WTC11 (cell line): ENCODE data around the gene POU5F1. TPM values are rescaled to one million over a fixed set of nuclear protein-coding genes. Genes with fewer than 3 reads are reported as not detected.

Experiments
- ATAC-seq: fragments of 200-7000 bp; cut with Tn5 transposase; 2 replicates; pipeline ENCODE4 v1.10.0; 2021; ENCODE audit warnings: mild to moderate bottlenecking, moderate library complexity
- CTCF ChIA-PET: fragments of 300-600 bp; sonication (Branson Sonifier 250); formaldehyde crosslinking; loops from one replicate; lab custom pipeline; 2021; ENCODE audit warnings: antibody characterized with exemption; lab: Charles Lee
- POLR2A ChIA-PET: fragments of 350-600 bp; sonication (Branson Sonifier 250); formaldehyde crosslinking; loops from one replicate; lab custom pipeline; 2021; ENCODE audit warnings: antibody characterized with exemption; lab: Charles Lee
- DNase-seq: peaks from one replicate; pipeline ENCODE4 v3.0.0; 2021; ENCODE audit warnings: low spot score
- H3K27ac Mint-ChIP-seq: 2 replicates; pipeline ENCODE4 v1.8.0; 2021; ENCODE audit warnings: mixed read lengths
- H3K27me3 Mint-ChIP-seq: 2 replicates; pipeline ENCODE4 v1.8.0; 2021; ENCODE audit warnings: low read depth, mild to moderate bottlenecking, moderate library complexity, mixed read lengths
- H3K36me3 Mint-ChIP-seq: 2 replicates; pipeline ENCODE4 v1.8.0; 2021; ENCODE audit warnings: mixed read lengths
- H3K4me1 Mint-ChIP-seq: 2 replicates; pipeline ENCODE4 v1.8.0; 2022; ENCODE audit warnings: mixed read lengths
- H3K4me3 Mint-ChIP-seq: 2 replicates; pipeline ENCODE4 v1.8.0; 2021; ENCODE audit warnings: mild to moderate bottlenecking, moderate library complexity, mixed read lengths
- H3K9me3 Mint-ChIP-seq: 2 replicates; pipeline ENCODE4 v1.8.0; 2021; ENCODE audit warnings: mixed read lengths
- AFF4 ChIP-seq: sonication (generic); formaldehyde crosslinking; IDR thresholded peaks from 2 replicates; pipeline ENCODE4 v1.8.1; 2023; ENCODE audit warnings: mild to moderate bottlenecking, missing genetic modification reagents, borderline replicate concordance
- ARID4B ChIP-seq: sonication (generic); formaldehyde crosslinking; IDR thresholded peaks from 2 replicates; pipeline ENCODE4 v1.8.0; 2023; ENCODE audit warnings: missing genetic modification reagents, mild to moderate bottlenecking, borderline replicate concordance
- ATF2 ChIP-seq: sonication (generic); formaldehyde crosslinking; IDR thresholded peaks from 2 replicates; pipeline ENCODE4 v1.8.1; 2022; ENCODE audit warnings: low read depth, missing genetic modification reagents, borderline replicate concordance
- ATF6 ChIP-seq: sonication (generic); formaldehyde crosslinking; IDR thresholded peaks from 2 replicates; pipeline ENCODE4 v1.8.1; 2023; ENCODE audit warnings: mild to moderate bottlenecking, missing genetic modification reagents
- CBFB ChIP-seq: sonication (generic); formaldehyde crosslinking; IDR thresholded peaks from 2 replicates; pipeline ENCODE4 v1.8.1; 2022; ENCODE audit warnings: mild to moderate bottlenecking, low read depth, missing genetic modification reagents
- CDX4 ChIP-seq: fragments of 250-450 bp; sonication (Bioruptor Pico); IDR thresholded peaks from 2 replicates; pipeline ENCODE4 v1.9.0; 2021; ENCODE audit warnings: moderate library complexity, mild to moderate bottlenecking, inconsistent platforms, borderline replicate concordance
- CREB1 ChIP-seq: sonication (generic); formaldehyde crosslinking; IDR thresholded peaks from 2 replicates; pipeline ENCODE4 v1.8.0; 2023; ENCODE audit warnings: mild to moderate bottlenecking, missing genetic modification reagents
- ELF4 ChIP-seq: sonication (generic); formaldehyde crosslinking; IDR thresholded peaks from 2 replicates; pipeline ENCODE4 v1.8.1; 2022; ENCODE audit warnings: low read depth, mild to moderate bottlenecking, moderate library complexity, missing genetic modification reagents
- ESRRA ChIP-seq: sonication (generic); formaldehyde crosslinking; IDR thresholded peaks from 2 replicates; pipeline ENCODE4 v1.8.1; 2022; ENCODE audit warnings: mild to moderate bottlenecking, missing genetic modification reagents, borderline replicate concordance
- FOXP1 ChIP-seq: sonication (generic); formaldehyde crosslinking; IDR thresholded peaks from 2 replicates; pipeline ENCODE4 v1.8.0; 2022; ENCODE audit warnings: missing genetic modification reagents, mild to moderate bottlenecking, moderate library complexity, borderline replicate concordance
- GABPB1 ChIP-seq: sonication (generic); formaldehyde crosslinking; IDR thresholded peaks from 2 replicates; pipeline ENCODE4 v1.8.1; 2023; ENCODE audit warnings: mild to moderate bottlenecking, missing genetic modification reagents
- HMGA2 ChIP-seq: fragments of 250-450 bp; sonication (Bioruptor Pico); IDR thresholded peaks from 2 replicates; pipeline ENCODE4 v1.4.0; 2021; ENCODE audit warnings: mild to moderate bottlenecking, moderate library complexity
- JUN ChIP-seq: sonication (generic); formaldehyde crosslinking; IDR thresholded peaks from 2 replicates; pipeline ENCODE4 v1.8.0; 2023; ENCODE audit warnings: mild to moderate bottlenecking, missing genetic modification reagents
- NR2C2 ChIP-seq: sonication (generic); formaldehyde crosslinking; IDR thresholded peaks from 2 replicates; pipeline ENCODE4 v1.8.0; 2022; ENCODE audit warnings: mild to moderate bottlenecking, missing genetic modification reagents
- SMAD3 ChIP-seq: sonication (generic); formaldehyde crosslinking; IDR thresholded peaks from 2 replicates; pipeline ENCODE4 v1.8.0; 2022; ENCODE audit warnings: missing genetic modification reagents, mild to moderate bottlenecking, borderline replicate concordance
- SMAD4 ChIP-seq: sonication (generic); formaldehyde crosslinking; IDR thresholded peaks from 2 replicates; pipeline ENCODE4 v1.8.0; 2022; ENCODE audit warnings: mild to moderate bottlenecking, missing genetic modification reagents
- SP1 ChIP-seq: sonication (generic); formaldehyde crosslinking; conservative IDR thresholded peaks from 2 replicates; pipeline ENCODE4 v1.8.1; 2022; ENCODE audit warnings: missing genetic modification reagents
- TCF7 ChIP-seq: sonication (generic); formaldehyde crosslinking; IDR thresholded peaks from 2 replicates; pipeline ENCODE4 v1.8.0; 2022; ENCODE audit warnings: mild to moderate bottlenecking, low read depth, missing genetic modification reagents, moderate library complexity
- ZNF396 ChIP-seq: fragments of 250-450 bp; sonication (Bioruptor Pico); IDR thresholded peaks from 2 replicates; pipeline ENCODE4 v1.8.0; 2021; ENCODE audit warnings: mild to moderate bottlenecking, moderate library complexity, borderline replicate concordance
- ZNF512 ChIP-seq: sonication (generic); formaldehyde crosslinking; IDR thresholded peaks from 2 replicates; pipeline ENCODE4 v1.8.1; 2022; ENCODE audit warnings: missing genetic modification reagents, borderline replicate concordance
- total RNA-seq: library from RNA; stranded (reverse); gene quantifications from 3 replicates; pipeline ENCODE4 v1.2.3, GENCODE V29; 2021

The POU5F1 gene
- total RNA-seq, 1 experiment from 2014 or later = 2,735 TPM

- no peak for TF ChIP-seq SP1 (CRISPR knock-in tag)
- TF ChIP-seq GABPB1 = no peak
- no peak for TF ChIP-seq NR2C2 (CRISPR knock-in tag)
- no peak for TF ChIP-seq TCF7
- TF ChIP-seq FOXP1 (CRISPR knock-in tag) = peak; percentile 33; the same call in 1 of the 2 replicates
- TF ChIP-seq AFF4 (CRISPR knock-in tag) = 0 out of 2 replicates have a peak, but pooled peaks have one; percentile 11
- TF ChIP-seq ARID4B (CRISPR knock-in tag) = no peak
- TF ChIP-seq SMAD4 (CRISPR knock-in tag) = no peak
- 0 out of 2 replicates have a peak, but pooled peaks have one; percentile 1 for TF ChIP-seq CREB1 (CRISPR knock-in tag)
- TF ChIP-seq ZNF512 (CRISPR knock-in tag) = no peak
- no peak for TF ChIP-seq CDX4 (CRISPR knock-in tag)
- TF ChIP-seq SMAD3 (CRISPR knock-in tag) = no peak
- no peak for TF ChIP-seq ATF6 (CRISPR knock-in tag)
Observed at GRCh38 chr6:31173406-31173805, 2.9 kb upstream of the POU5F1 start (continued).

- no peaks in the 10 kb centered on the region for H3K27me3 Mint-ChIP-seq
- CTCF ChIA-PET = interaction anchor here (0.6 to 4.8 kb wide), 11 partner anchors 11 to 422 kb away, joined by 3 to 60 read pairs (median 9); partner anchors contain the start of genes CCHCR1, PSORS1C1, PSORS1C2 and TCF19
- DNase-seq = peak; percentile 91
- peaks cover 28% of the 10 kb centered on the region for H3K36me3 Mint-ChIP-seq
- no peaks in the 10 kb centered on the region for H3K9me3 Mint-ChIP-seq
- H3K4me3 Mint-ChIP-seq = peak overlapping the region; percentile 81
- H3K27ac Mint-ChIP-seq = peak overlapping the region; percentile 100
- ATAC-seq = peak; percentile 52
- peaks cover 60% of the 10 kb centered on the region for H3K4me1 Mint-ChIP-seq
- POLR2A ChIA-PET = interaction anchor here (0.6 to 2.9 kb wide), 14 partner anchors 9 to 490 kb away, joined by 3 to 44 read pairs (median 4); partner anchors contain the start of genes PSORS1C2 and TCF19
- no peak for TF ChIP-seq HMGA2 (CRISPR knock-in tag)
- TF ChIP-seq TCF7 = no peak
- no peak for TF ChIP-seq ELF4 (CRISPR knock-in tag)
- TF ChIP-seq ZNF396 (CRISPR knock-in tag) = no peak
- 0 out of 2 replicates have a peak, but pooled peaks have one; percentile 24 for TF ChIP-seq JUN
- no peak for TF ChIP-seq CBFB (CRISPR knock-in tag)
- TF ChIP-seq ESRRA (CRISPR knock-in tag) = no peak
- TF ChIP-seq ATF2 (CRISPR knock-in tag) = no peak
Observed at GRCh38 chr6:31172973-31173384, 2.5 kb upstream of the POU5F1 start.
